Panc1 (cell line): ENCODE measurements around the gene DAO. TPM values are rescaled to one million over a fixed set of nuclear protein-coding genes. Genes with fewer than 3 reads are reported as not detected.
A peak's percentile ranks its signal among the peaks of the same experiment; 100 is the strongest.

Source experiments
- ATAC-seq: fragments of 200-7000 bp; cut with Tn5 transposase; 2 replicates; pipeline ENCODE4 v1.9.1; 2020; ENCODE audit warnings: mild to moderate bottlenecking, moderate library complexity
- BruUV-seq: library from RNA; stranded (reverse); fragments of 400-500 nt; replicated peaks from 2 replicates; lab custom pipeline; 2021; lab: Mats Ljungman, UMichigan
- CTCF ChIA-PET: fragments of 300-600 bp; sonication (Branson Sonifier 250); formaldehyde crosslinking; loops from one replicate; lab custom pipeline; 2022; ENCODE audit warnings: antibody characterized with exemption; lab: Charles Lee
- POLR2A ChIA-PET: fragments of 300-600 bp; sonication (Branson Sonifier 250); formaldehyde crosslinking; loops from one replicate; lab custom pipeline; 2022; ENCODE audit warnings: antibody characterized with exemption; lab: Charles Lee
- DNase-seq: peaks from one replicate; pipeline ENCODE4 v3.0.0-alpha.2; 2010; ENCODE audit warnings: low read depth, low spot score
- H3K27ac ChIP-seq: 2 replicates; pipeline ENCODE4 v1.5.1; 2011; ENCODE audit warnings: mild to moderate bottlenecking, low read length, inconsistent platforms
- H3K27me3 ChIP-seq: fragments of 200-500 bp; sonication (Bioruptor generic); 2 replicates; pipeline ENCODE4 v1.6.0; 2014; ENCODE audit warnings: low read length, inconsistent platforms; ENCODE audit not compliant: control insufficient read depth, insufficient read depth
- H3K36me3 ChIP-seq: fragments of 200-500 bp; sonication (Bioruptor generic); 2 replicates; pipeline ENCODE4 v1.5.1; 2014; ENCODE audit warnings: inconsistent platforms, mild to moderate bottlenecking, low read length, moderate library complexity; ENCODE audit not compliant: control insufficient read depth, insufficient read depth
- H3K4me1 ChIP-seq: 2 replicates; pipeline ENCODE4 v1.5.1; 2011; ENCODE audit warnings: inconsistent platforms, mild to moderate bottlenecking, low read length, moderate library complexity; ENCODE audit not compliant: control insufficient read depth, insufficient read depth
- H3K4me3 ChIP-seq, 2 experiments: 2 replicates each; pipeline ENCODE4 v1.5.1; 2011 to 2012; ENCODE audit warnings: low read depth in 2 of 2, low read length in 2 of 2, mild to moderate bottlenecking in 2 of 2, inconsistent platforms in 1 of 2, moderate library complexity in 1 of 2
- H3K9me3 ChIP-seq: fragments of 200-500 bp; sonication (Bioruptor generic); 2 replicates; pipeline ENCODE4 v1.5.1; 2014; ENCODE audit warnings: low read depth, mild to moderate bottlenecking, inconsistent platforms, low read length, moderate library complexity; ENCODE audit not compliant: control insufficient read depth, insufficient read depth
- POLR2AphosphoS5 ChIP-seq: IDR thresholded peaks from 2 replicates; pipeline ENCODE4 v1.6.1; 2012; ENCODE audit warnings: mild to moderate bottlenecking, low read depth, low read length, moderate library complexity
- SIN3A ChIP-seq: IDR thresholded peaks from 2 replicates; pipeline ENCODE4 v1.6.1; 2012; ENCODE audit warnings: low read depth, mild to moderate bottlenecking, low read length, moderate library complexity, borderline replicate concordance; ENCODE audit not compliant: insufficient read depth
- TCF7L2 ChIP-seq: IDR thresholded peaks from 2 replicates; pipeline ENCODE4 v1.6.1; 2011; ENCODE audit warnings: mild to moderate bottlenecking, low read depth, low read length, inconsistent platforms
- in situ Hi-C: cut with HindIII; loops from 2 replicates; pipeline ENCODE4 v1.10.0; 2016; ENCODE audit warnings: low sequenced_read_pairs, low pct_unique_long_range_greater_than_20kb
- intact Hi-C: fragments of 100-400 bp; cut with micrococcal nuclease; formaldehyde crosslinking; loops from one replicate; pipeline ENCODE4 v1.10.0; 2022; ENCODE audit not compliant: unreplicated experiment
- total RNA-seq: library from RNA; stranded (reverse); gene quantifications from one replicate; pipeline ENCODE4 v1.2.1, GENCODE V29; 2021; ENCODE audit not compliant: unreplicated experiment
- TF ChIP-seq, protein P1 (sequence below), 2 experiments: IDR thresholded peaks; 2 replicates each; pipeline ENCODE4 v1.6.1; 2011 to 2012; ENCODE audit warnings: low read depth in 2 of 2, control low read depth in 1 of 2, low read length in 1 of 2, mild to moderate bottlenecking in 1 of 2, moderate library complexity in 1 of 2; ENCODE audit not compliant: insufficient read depth in 1 of 2
- TF ChIP-seq, protein P2 (sequence below): fragments of 450-650 bp; IDR thresholded peaks from 2 replicates; pipeline ENCODE4 v1.5.1; 2017; ENCODE audit warnings: mild to moderate bottlenecking

Gene DAO
- total RNA-seq, 1 experiment from 2014 or later, result not detected

DNA sequence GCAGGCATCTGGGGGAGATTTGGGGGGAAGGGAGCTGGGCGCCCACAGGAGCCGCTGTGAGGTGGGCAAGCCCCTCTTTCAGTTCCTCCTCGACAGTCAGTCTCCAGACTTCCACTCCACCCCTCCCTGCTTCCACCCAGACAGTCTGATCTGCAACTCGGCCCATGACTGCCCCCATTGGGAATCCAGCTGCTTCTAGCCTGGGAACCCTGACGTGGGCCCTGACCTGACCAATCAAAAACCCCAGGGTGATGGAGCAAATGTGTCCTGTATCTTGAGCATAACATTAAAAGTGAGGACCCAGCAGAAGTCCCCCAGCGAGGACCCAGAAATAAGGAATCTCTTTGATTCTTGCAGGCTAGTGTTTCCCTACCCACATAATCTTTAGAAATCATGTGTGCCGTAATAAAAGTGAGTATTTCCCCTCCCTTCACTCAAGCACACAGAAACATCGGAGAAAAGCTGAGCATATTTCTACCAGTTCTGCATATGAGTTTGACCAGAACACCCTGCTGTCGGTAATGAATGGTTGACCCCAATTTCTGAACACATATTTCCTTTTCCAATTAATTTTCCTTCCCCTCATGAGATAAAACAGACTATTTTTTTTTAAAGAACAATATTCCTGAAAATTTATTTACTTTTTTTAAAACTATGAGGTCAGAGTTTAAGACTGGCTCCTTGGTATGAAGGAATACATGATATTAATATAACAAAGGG, 28.9 kb upstream of the DAO start:
- CTCF ChIA-PET, result interaction anchor here (0.5 to 0.8 kb wide), 2 partner anchors 47 to 232 kb away, joined by 3 to 4 read pairs; no protein-coding TSS in a partner anchor
- TF ChIP-seq, protein P1, sequence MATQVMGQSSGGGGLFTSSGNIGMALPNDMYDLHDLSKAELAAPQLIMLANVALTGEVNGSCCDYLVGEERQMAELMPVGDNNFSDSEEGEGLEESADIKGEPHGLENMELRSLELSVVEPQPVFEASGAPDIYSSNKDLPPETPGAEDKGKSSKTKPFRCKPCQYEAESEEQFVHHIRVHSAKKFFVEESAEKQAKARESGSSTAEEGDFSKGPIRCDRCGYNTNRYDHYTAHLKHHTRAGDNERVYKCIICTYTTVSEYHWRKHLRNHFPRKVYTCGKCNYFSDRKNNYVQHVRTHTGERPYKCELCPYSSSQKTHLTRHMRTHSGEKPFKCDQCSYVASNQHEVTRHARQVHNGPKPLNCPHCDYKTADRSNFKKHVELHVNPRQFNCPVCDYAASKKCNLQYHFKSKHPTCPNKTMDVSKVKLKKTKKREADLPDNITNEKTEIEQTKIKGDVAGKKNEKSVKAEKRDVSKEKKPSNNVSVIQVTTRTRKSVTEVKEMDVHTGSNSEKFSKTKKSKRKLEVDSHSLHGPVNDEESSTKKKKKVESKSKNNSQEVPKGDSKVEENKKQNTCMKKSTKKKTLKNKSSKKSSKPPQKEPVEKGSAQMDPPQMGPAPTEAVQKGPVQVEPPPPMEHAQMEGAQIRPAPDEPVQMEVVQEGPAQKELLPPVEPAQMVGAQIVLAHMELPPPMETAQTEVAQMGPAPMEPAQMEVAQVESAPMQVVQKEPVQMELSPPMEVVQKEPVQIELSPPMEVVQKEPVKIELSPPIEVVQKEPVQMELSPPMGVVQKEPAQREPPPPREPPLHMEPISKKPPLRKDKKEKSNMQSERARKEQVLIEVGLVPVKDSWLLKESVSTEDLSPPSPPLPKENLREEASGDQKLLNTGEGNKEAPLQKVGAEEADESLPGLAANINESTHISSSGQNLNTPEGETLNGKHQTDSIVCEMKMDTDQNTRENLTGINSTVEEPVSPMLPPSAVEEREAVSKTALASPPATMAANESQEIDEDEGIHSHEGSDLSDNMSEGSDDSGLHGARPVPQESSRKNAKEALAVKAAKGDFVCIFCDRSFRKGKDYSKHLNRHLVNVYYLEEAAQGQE (IDR thresholded peaks at IDR 0.05; ENCODE audit: insufficient read depth in 1 of 2, low read depth in 2 of 2, low read length in 1 of 2), result no peak
- TF ChIP-seq, protein P2, sequence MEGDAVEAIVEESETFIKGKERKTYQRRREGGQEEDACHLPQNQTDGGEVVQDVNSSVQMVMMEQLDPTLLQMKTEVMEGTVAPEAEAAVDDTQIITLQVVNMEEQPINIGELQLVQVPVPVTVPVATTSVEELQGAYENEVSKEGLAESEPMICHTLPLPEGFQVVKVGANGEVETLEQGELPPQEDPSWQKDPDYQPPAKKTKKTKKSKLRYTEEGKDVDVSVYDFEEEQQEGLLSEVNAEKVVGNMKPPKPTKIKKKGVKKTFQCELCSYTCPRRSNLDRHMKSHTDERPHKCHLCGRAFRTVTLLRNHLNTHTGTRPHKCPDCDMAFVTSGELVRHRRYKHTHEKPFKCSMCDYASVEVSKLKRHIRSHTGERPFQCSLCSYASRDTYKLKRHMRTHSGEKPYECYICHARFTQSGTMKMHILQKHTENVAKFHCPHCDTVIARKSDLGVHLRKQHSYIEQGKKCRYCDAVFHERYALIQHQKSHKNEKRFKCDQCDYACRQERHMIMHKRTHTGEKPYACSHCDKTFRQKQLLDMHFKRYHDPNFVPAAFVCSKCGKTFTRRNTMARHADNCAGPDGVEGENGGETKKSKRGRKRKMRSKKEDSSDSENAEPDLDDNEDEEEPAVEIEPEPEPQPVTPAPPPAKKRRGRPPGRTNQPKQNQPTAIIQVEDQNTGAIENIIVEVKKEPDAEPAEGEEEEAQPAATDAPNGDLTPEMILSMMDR, result no peak; the same call in 1 of the 2 replicates
- TF ChIP-seq POLR2AphosphoS5 (no peak), TCF7L2 (no peak), SIN3A (no peak)
- ATAC-seq (peak; percentile 81), DNase-seq (no peak)
- no peaks in the 10 kb centered on the region; the same call in 1 of the 2 replicates for H3K9me3 ChIP-seq
- intact Hi-C loops, result loop anchor here (10.0 kb wide), 1 partner anchor 244 kb away; the partner anchor contains the start of genes ALKBH2 and UNG
- in situ Hi-C loops, result no loop called here
- H3K4me1 ChIP-seq, result peaks cover 53% of the 10 kb centered on the region
- H3K36me3 ChIP-seq, result peaks cover 6% of the 10 kb centered on the region; the same call in 1 of the 2 replicates
- H3K4me3 ChIP-seq, result peak overlapping the region in 1 of 2 experiments; percentile 6; a peak in 1 of 4 replicates
- peak overlapping the region; percentile 89 for H3K27ac ChIP-seq
- BruUV-seq, result no TSS peak
- H3K27me3 ChIP-seq, result no peaks in the 10 kb centered on the region
- POLR2A ChIA-PET, result interaction anchor here (0.7 to 1.9 kb wide), 3 partner anchors 13 to 377 kb away, joined by 6 to 11 read pairs (median 8); no protein-coding TSS in a partner anchor

DNA sequence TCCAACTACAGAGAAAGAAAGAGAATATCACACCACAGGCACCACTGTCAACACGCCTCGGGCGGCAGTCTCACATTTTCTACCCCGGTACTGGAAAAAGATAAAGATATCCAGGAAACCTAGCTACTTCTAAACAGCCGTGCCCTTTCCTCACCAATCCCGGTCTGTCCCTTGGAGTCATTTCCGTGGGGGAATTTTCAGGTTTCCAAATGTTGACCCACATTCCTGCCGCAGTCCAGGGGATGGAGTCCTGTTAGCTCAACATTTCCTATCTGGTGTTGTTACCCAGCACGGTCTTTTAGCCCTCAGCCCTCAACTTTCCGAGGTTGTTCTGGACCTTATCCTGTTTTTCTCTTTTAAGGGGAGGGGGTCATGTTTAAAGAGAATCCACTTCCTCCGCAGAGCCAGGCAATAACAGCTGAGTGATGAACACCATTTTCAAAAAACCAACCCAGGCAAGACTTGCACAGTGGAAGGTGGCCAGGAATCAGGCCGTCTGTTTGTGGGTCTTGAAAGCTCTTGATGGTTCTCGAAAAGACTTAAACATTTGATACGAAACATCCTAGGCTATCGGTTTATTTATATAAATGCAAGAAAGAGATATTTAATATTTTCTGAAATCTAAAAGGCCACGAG, 27.1 kb upstream of the DAO start:
- in situ Hi-C loops, result no loop called here
- TF ChIP-seq, protein P2, result no peak
- 0 out of 2 replicates have a peak, but pooled peaks have one; percentile 21 for TF ChIP-seq POLR2AphosphoS5
- TF ChIP-seq, protein P1 (IDR thresholded peaks at IDR 0.05; ENCODE audit: insufficient read depth in 1 of 2, low read depth in 2 of 2, low read length in 1 of 2), result no peak
- Histone ChIP-seq H3K4me3 (peak overlapping the region; percentile 21 to 60), H3K9me3 (no peaks in the 10 kb centered on the region; the same call in 1 of the 2 replicates), H3K27ac (peak overlapping the region; percentile 89), H3K4me1 (peaks cover 45% of the 10 kb centered on the region), H3K27me3 (no peaks in the 10 kb centered on the region), H3K36me3 (peaks cover 6% of the 10 kb centered on the region)
- CTCF ChIA-PET, result no interaction called here
- no peak for ATAC-seq
- POLR2A ChIA-PET, result interaction anchor here (0.9 to 1.9 kb wide), 2 partner anchors 12 to 14 kb away, joined by 4 to 6 read pairs; no protein-coding TSS in a partner anchor
- intact Hi-C loops, result loop anchor here (10.0 kb wide), 1 partner anchor 242 kb away; the partner anchor contains the start of genes ALKBH2 and UNG
- BruUV-seq, result TSS peak; percentile 11
- DNase-seq, result no peak
